Activated T-cell treated with anti-CD3 and anti-CD28 coated beads, Interleukin-2, amount 50 U/mL, for 24 hours (primary cell): Measurements from ENCODE around the gene CCDC90B.
"Not testable (repeated sequence)": the region's sequence is repeated elsewhere in the genome, so short reads cannot be mapped to it uniquely, and the experiment has no call there.

Source experiments
- DNase-seq: peaks from one replicate; pipeline ENCODE4 v3.0.0-alpha.2; 2020
- H3K27ac Mint-ChIP-seq: 2 replicates; pipeline ENCODE4 v1.8.0; 2020; ENCODE audit warnings: mild to moderate bottlenecking, mixed read lengths
- H3K27me3 Mint-ChIP-seq: 2 replicates; pipeline ENCODE4 v1.8.0; 2020; ENCODE audit warnings: mixed read lengths
- H3K36me3 Mint-ChIP-seq: 2 replicates; pipeline ENCODE4 v1.8.0; 2020; ENCODE audit warnings: low read depth, mixed read lengths
- H3K4me1 Mint-ChIP-seq: 2 replicates; pipeline ENCODE4 v1.8.0; 2020; ENCODE audit warnings: low read depth, mixed read lengths
- H3K4me3 Mint-ChIP-seq: 2 replicates; pipeline ENCODE4 v1.8.0; 2020; ENCODE audit warnings: mild to moderate bottlenecking, moderate library complexity, mixed read lengths
- H3K9me3 Mint-ChIP-seq: 2 replicates; pipeline ENCODE4 v1.8.0; 2020; ENCODE audit warnings: mixed read lengths

CCDC90B gene

GRCh38 chr11:83285771-83286528 is at the start of gene CCDC90B:
Gene CCDC90B, minus strand, starts transcription at chr11:83286367. Its CDS starts 395 bp downstream, at chr11:83285972.
- H3K4me3 Mint-ChIP-seq, result peak within 1 kb of the TSS; percentile 95
- peaks cover 44% of the 10 kb centered on the region for H3K4me1 Mint-ChIP-seq
- DNase-seq, result peak; percentile 95
- peaks cover 30% of the 10 kb centered on the region for H3K36me3 Mint-ChIP-seq
- peak within 1 kb of the TSS; percentile 100 for H3K27ac Mint-ChIP-seq
- H3K27me3 Mint-ChIP-seq, result no peaks in the 10 kb centered on the region
- peaks cover 5% of the 10 kb centered on the region for H3K9me3 Mint-ChIP-seq

- Mint-ChIP-seq H3K27me3 (no peaks in the 10 kb centered on the region), H3K4me3 (no peak overlapping the region), H3K27ac (no peak overlapping the region), H3K4me1 (peaks cover 3% of the 10 kb centered on the region), H3K36me3 (no peaks in the 10 kb centered on the region), H3K9me3 (no peaks in the 10 kb centered on the region)
- no peak for DNase-seq
Observed at GRCh38 chr11:83335446-83336070, 49.4 kb upstream of the CCDC90B start.

- no peaks in the 10 kb centered on the region for H3K4me1 Mint-ChIP-seq
- H3K36me3 Mint-ChIP-seq, result no peaks in the 10 kb centered on the region
- H3K9me3 Mint-ChIP-seq, result peaks cover 2% of the 10 kb centered on the region
- H3K27ac Mint-ChIP-seq, result no peak overlapping the region
- H3K4me3 Mint-ChIP-seq, result no peak overlapping the region
- DNase-seq, result no peak
- peaks cover 12% of the 10 kb centered on the region for H3K27me3 Mint-ChIP-seq
Observed at GRCh38 chr11:83330303-83330702, 44.1 kb upstream of the CCDC90B start.

GRCh38 chr11:83326326-83326725 is 40.2 kb upstream of the CCDC90B start:
- peaks cover 25% of the 10 kb centered on the region for H3K27me3 Mint-ChIP-seq
- no peak overlapping the region for H3K27ac Mint-ChIP-seq

GRCh38 chr11:83319346-83319745 is 33.2 kb upstream of the CCDC90B start:
- Mint-ChIP-seq H3K27me3 (peaks cover 13% of the 10 kb centered on the region), H3K36me3 (no peaks in the 10 kb centered on the region), H3K4me3 (no peak overlapping the region), H3K9me3 (no peaks in the 10 kb centered on the region), H3K4me1 (no peaks in the 10 kb centered on the region), H3K27ac (no peak overlapping the region)
- DNase-seq, result no peak

More at GRCh38 chr11:83326326-83326725, 40.2 kb upstream of the CCDC90B start:
- H3K36me3 Mint-ChIP-seq, result no peaks in the 10 kb centered on the region
- no peak overlapping the region for H3K4me3 Mint-ChIP-seq
- peaks cover 2% of the 10 kb centered on the region for H3K9me3 Mint-ChIP-seq
- no peak for DNase-seq
- H3K4me1 Mint-ChIP-seq, result no peaks in the 10 kb centered on the region

GRCh38 chr11:83318931-83319330 is 32.8 kb upstream of the CCDC90B start:
- H3K9me3 Mint-ChIP-seq, result no peaks in the 10 kb centered on the region
- H3K27ac Mint-ChIP-seq, result no peak overlapping the region
- no peak for DNase-seq
- no peak overlapping the region for H3K4me3 Mint-ChIP-seq
- no peaks in the 10 kb centered on the region for H3K4me1 Mint-ChIP-seq
- peaks cover 13% of the 10 kb centered on the region for H3K27me3 Mint-ChIP-seq
- no peaks in the 10 kb centered on the region for H3K36me3 Mint-ChIP-seq

- Mint-ChIP-seq H3K36me3 (no peaks in the 10 kb centered on the region), H3K27ac (no peak overlapping the region), H3K9me3 (no peaks in the 10 kb centered on the region), H3K4me1 (no peaks in the 10 kb centered on the region), H3K27me3 (peaks cover 7% of the 10 kb centered on the region), H3K4me3 (no peak overlapping the region)
- no peak for DNase-seq
Observed at GRCh38 chr11:83317757-83318690, 31.9 kb upstream of the CCDC90B start.

GRCh38 chr11:83316897-83317268 is 30.7 kb upstream of the CCDC90B start:
- not testable (repeated sequence) for H3K36me3 Mint-ChIP-seq, H3K4me1 Mint-ChIP-seq, H3K9me3 Mint-ChIP-seq, DNase-seq, H3K4me3 Mint-ChIP-seq, H3K27me3 Mint-ChIP-seq, H3K27ac Mint-ChIP-seq

- not testable (repeated sequence) for H3K4me3 Mint-ChIP-seq, H3K27me3 Mint-ChIP-seq, H3K9me3 Mint-ChIP-seq, H3K27ac Mint-ChIP-seq, DNase-seq, H3K4me1 Mint-ChIP-seq, H3K36me3 Mint-ChIP-seq
Observed at GRCh38 chr11:83316143-83316896, 30.2 kb upstream of the CCDC90B start.

- Mint-ChIP-seq H3K36me3 (no peaks in the 10 kb centered on the region), H3K9me3 (no peaks in the 10 kb centered on the region), H3K27ac (no peak overlapping the region), H3K4me1 (no peaks in the 10 kb centered on the region), H3K27me3 (peaks cover 7% of the 10 kb centered on the region), H3K4me3 (no peak overlapping the region)
- no peak for DNase-seq
Observed at GRCh38 chr11:83312430-83312829, 26.3 kb upstream of the CCDC90B start.

- Mint-ChIP-seq H3K4me3 (no peak overlapping the region), H3K27ac (no peak overlapping the region), H3K4me1 (no peaks in the 10 kb centered on the region), H3K9me3 (no peaks in the 10 kb centered on the region), H3K36me3 (no peaks in the 10 kb centered on the region), H3K27me3 (peaks cover 7% of the 10 kb centered on the region)
- no peak for DNase-seq
Observed at GRCh38 chr11:83311701-83312100, 25.5 kb upstream of the CCDC90B start.

GRCh38 chr11:83310718-83311117 is 24.6 kb upstream of the CCDC90B start:
- Mint-ChIP-seq H3K9me3 (no peaks in the 10 kb centered on the region), H3K4me1 (no peaks in the 10 kb centered on the region), H3K27me3 (peaks cover 7% of the 10 kb centered on the region), H3K4me3 (no peak overlapping the region), H3K27ac (no peak overlapping the region), H3K36me3 (no peaks in the 10 kb centered on the region)
- no peak for DNase-seq

- not testable (repeated sequence) for H3K27me3 Mint-ChIP-seq, H3K27ac Mint-ChIP-seq, H3K4me1 Mint-ChIP-seq, H3K36me3 Mint-ChIP-seq, H3K4me3 Mint-ChIP-seq, DNase-seq, H3K9me3 Mint-ChIP-seq
Observed at GRCh38 chr11:83308536-83308935, 22.4 kb upstream of the CCDC90B start.
